Natural killer cell (primary cell): ENCODE data around the gene CDC14A. TPM values are rescaled to one million over a fixed set of nuclear protein-coding genes. Genes with fewer than 3 reads are reported as not detected.
"Not testable (repeated sequence)": the region's sequence is repeated elsewhere in the genome, so short reads cannot be mapped to it uniquely, and the experiment has no call there.

ENCODE experiments used
- ATAC-seq, 3 donors: fragments of 150-1000 bp in 2 of 3; fragments of 200-7000 bp in 1 of 3; cut with Tn5 transposase; 1 replicate in 1 of 3; 2 replicates in 2 of 3; pipeline ENCODE4 v1.10.0; 2021; ENCODE audit warnings: mild to moderate bottlenecking in 2 of 3, moderate library complexity in 2 of 3
- DNase-seq, 2 donors: peaks; one replicate each; pipeline versions ENCODE4 v3.0.0 to v3.0.0-alpha.2; 2013 to 2021; ENCODE audit warnings: mixed read lengths in 1 of 2
- H3K27ac ChIP-seq: one replicate; pipeline ENCODE4 v1.5.1; 2013; ENCODE audit warnings: mild to moderate bottlenecking, low read length
- H3K27me3 ChIP-seq: one replicate; pipeline ENCODE4 v1.6.1; 2013; ENCODE audit warnings: low read length; ENCODE audit not compliant: control insufficient read depth, insufficient read depth
- H3K36me3 ChIP-seq: one replicate; pipeline ENCODE4 v1.6.1; 2013; ENCODE audit warnings: low read length; ENCODE audit not compliant: control insufficient read depth, insufficient read depth
- H3K4me1 ChIP-seq: one replicate; pipeline ENCODE4 v1.6.1; 2013; ENCODE audit warnings: low read length; ENCODE audit not compliant: control insufficient read depth, insufficient read depth
- H3K4me3 ChIP-seq: one replicate; pipeline ENCODE4 v1.5.1; 2013; ENCODE audit warnings: low read length
- H3K9me3 ChIP-seq: one replicate; pipeline ENCODE4 v1.6.1; 2013; ENCODE audit warnings: low read length; ENCODE audit not compliant: control insufficient read depth, insufficient read depth
- H3K27ac Mint-ChIP-seq, 2 donors: one replicate each; pipeline ENCODE4 v1.8.0; 2022; ENCODE audit warnings: mild to moderate bottlenecking in 2 of 2, mixed read lengths in 2 of 2, moderate library complexity in 1 of 2
- H3K27me3 Mint-ChIP-seq, 2 donors: one replicate each; pipeline ENCODE4 v1.8.0; 2022; ENCODE audit warnings: low read depth in 2 of 2, mixed read lengths in 2 of 2
- H3K36me3 Mint-ChIP-seq: one replicate; pipeline ENCODE4 v1.8.0; 2022; ENCODE audit warnings: mixed read lengths
- H3K4me1 Mint-ChIP-seq, 2 donors: one replicate each; pipeline ENCODE4 v1.8.0; 2022; ENCODE audit warnings: mixed read lengths in 2 of 2
- H3K4me3 Mint-ChIP-seq: one replicate; pipeline ENCODE4 v1.8.0; 2022; ENCODE audit warnings: mild to moderate bottlenecking, moderate library complexity, mixed read lengths
- H3K9me3 Mint-ChIP-seq, 2 donors: one replicate each; pipeline ENCODE4 v1.8.0; 2022; ENCODE audit warnings: mixed read lengths in 2 of 2
- CTCF ChIP-seq: fragments of 200-600 bp; IDR thresholded peaks from one replicate; pipeline ENCODE4 v1.8.0; 2022; ENCODE audit warnings: antibody characterized with exemption
- WGBS: methylation state at CpG from one replicate; pipeline ENCODE4 v1.1.7; 2013; ENCODE audit warnings: missing lambda C conversion rate; ENCODE audit not compliant: insufficient coverage; 5-methylcytosine and 5-hydroxymethylcytosine counted together
- intact Hi-C: fragments of 100-400 bp; cut with micrococcal nuclease; formaldehyde crosslinking; loops from one replicate; pipeline ENCODE4 v1.14.2; 2022
- total RNA-seq, 4 donors: library from RNA; stranded (reverse); fragments of 120-200 nt in 1 of 4; gene quantifications; one replicate each; pipeline versions ENCODE4 v1.2.3 to v1.2.4, GENCODE V29; 2013 to 2022

The CDC14A gene
- total RNA-seq, 3 donors from 2014 or later (not counting 1 experiment from before 2014, with no cell fraction given): 59.6 to 63.8 (median 60.1) TPM

GRCh38 chr1:100400404-100400803 is 48.1 kb downstream of the CDC14A start:
- no peaks in the 10 kb centered on the region for H3K36me3 ChIP-seq
- Mint-ChIP-seq H3K27me3 (no peaks in the 10 kb centered on the region), H3K4me3 (peak overlapping the region; percentile 74), H3K27ac (peak overlapping the region; percentile 82 to 95), H3K9me3 (no peaks in the 10 kb centered on the region), H3K36me3 (no peaks in the 10 kb centered on the region), H3K4me1 (peaks cover 73 to 82% of the 10 kb centered on the region in 2 donors)
- H3K4me3 ChIP-seq: no peak overlapping the region
- peaks cover 47% of the 10 kb centered on the region for H3K4me1 ChIP-seq
- no peak for TF ChIP-seq CTCF
- DNase-seq (peak in 1 of 2 donors; percentile 88), ATAC-seq (peak; percentile 20 to 65 (median 39))
- intact Hi-C loops: no loop called here
- H3K27ac ChIP-seq: peak overlapping the region; percentile 65
- 20% methylated on average over 2 of the region's 2 CpGs for WGBS
- H3K9me3 ChIP-seq: no peaks in the 10 kb centered on the region
- no peaks in the 10 kb centered on the region for H3K27me3 ChIP-seq

- DNase-seq: no peak
- WGBS: 57% methylated on average over 1 of the region's 2 CpGs
- H3K27me3 ChIP-seq: no peaks in the 10 kb centered on the region
- Mint-ChIP-seq H3K36me3 (no peaks in the 10 kb centered on the region), H3K27me3 (no peaks in the 10 kb centered on the region), H3K4me3 (peak overlapping the region; percentile 49), H3K9me3 (peaks cover 0 to 2% of the 10 kb centered on the region in 2 donors), H3K4me1 (peaks cover 79 to 82% of the 10 kb centered on the region in 2 donors), H3K27ac (peak overlapping the region; percentile 79 to 95)
- intact Hi-C loops: no loop called here
- no peaks in the 10 kb centered on the region for H3K36me3 ChIP-seq
- ATAC-seq: no peak
- H3K4me3 ChIP-seq: no peak overlapping the region
- H3K9me3 ChIP-seq: no peaks in the 10 kb centered on the region
- H3K27ac ChIP-seq: no peak overlapping the region
- H3K4me1 ChIP-seq: peaks cover 21% of the 10 kb centered on the region
- no peak for TF ChIP-seq CTCF
These were observed 52.5 kb downstream of the CDC14A start for GRCh38 chr1:100404821-100405220.

- H3K4me1 ChIP-seq: peaks cover 21% of the 10 kb centered on the region
- intact Hi-C loops, H3K9me3 Mint-ChIP-seq, H3K36me3 ChIP-seq, H3K4me3 ChIP-seq, H3K27me3 ChIP-seq, ATAC-seq, H3K36me3 Mint-ChIP-seq, H3K9me3 ChIP-seq, H3K27ac ChIP-seq, H3K27me3 Mint-ChIP-seq: not testable (repeated sequence)
- peak in 1 of 2 donors; percentile 23 for DNase-seq
- peaks cover 70 to 72% of the 10 kb centered on the region in 2 donors for H3K4me1 Mint-ChIP-seq
- whole genome bisulfite sequencing: 73% methylated on average over 5 of the region's 5 CpGs
- H3K27ac Mint-ChIP-seq: peak overlapping the region; percentile 79 to 95
- peak overlapping the region; percentile 61 for H3K4me3 Mint-ChIP-seq
These were observed 53.6 kb downstream of the CDC14A start for GRCh38 chr1:100405902-100406301.

- 100% methylated on average over 1 of the region's 3 CpGs for WGBS
- peaks cover 16% of the 10 kb centered on the region for H3K4me1 ChIP-seq
- not testable (repeated sequence) for H3K36me3 Mint-ChIP-seq
These were observed 55.1 kb downstream of the CDC14A start for GRCh38 chr1:100407390-100407789.

More at GRCh38 chr1:100407390-100407789, 55.1 kb downstream of the CDC14A start:
- H3K4me3 ChIP-seq, H3K27me3 ChIP-seq, H3K9me3 ChIP-seq, H3K27me3 Mint-ChIP-seq, ATAC-seq, H3K27ac ChIP-seq, H3K9me3 Mint-ChIP-seq, H3K36me3 ChIP-seq, intact Hi-C loops, DNase-seq: not testable (repeated sequence)
- peaks cover 77 to 82% of the 10 kb centered on the region in 2 donors for H3K4me1 Mint-ChIP-seq
- H3K27ac Mint-ChIP-seq: peak overlapping the region; percentile 49 to 95
- H3K4me3 Mint-ChIP-seq: peak overlapping the region; percentile 1
